IPS-18c (cell line): ENCODE measurements around the gene PTPN13.

Experiments used
- H3K4me3 ChIP-seq: 2 replicates; pipeline ENCODE4 v1.7.0; 2013; ENCODE audit warnings: low read depth, mild to moderate bottlenecking, low read length, moderate library complexity; ENCODE audit not compliant: insufficient read depth
- H3K9me3 ChIP-seq: one replicate; pipeline ENCODE4 v1.6.1; 2013; ENCODE audit warnings: mild to moderate bottlenecking, low read length, moderate library complexity; ENCODE audit not compliant: control insufficient read depth, insufficient read depth

Gene PTPN13

GRCh38 chr4:86586160-86586572 is 7.9 kb upstream of the PTPN13 start:
- Histone ChIP-seq H3K4me3 (no peak overlapping the region), H3K9me3 (no peaks in the 10 kb centered on the region)

- no peak overlapping the region for H3K4me3 ChIP-seq
- H3K9me3 ChIP-seq: no peaks in the 10 kb centered on the region
These were observed 7.3 kb upstream of the PTPN13 start for GRCh38 chr4:86586626-86587380.

GRCh38 chr4:86587381-86588140 is 6.6 kb upstream of the PTPN13 start:
- Histone ChIP-seq H3K4me3 (no peak overlapping the region), H3K9me3 (no peaks in the 10 kb centered on the region)

- Histone ChIP-seq H3K4me3 (no peak overlapping the region; the same call in 1 of the 2 replicates), H3K9me3 (no peaks in the 10 kb centered on the region)
These were observed 1.4 kb upstream of the PTPN13 start for GRCh38 chr4:86592553-86593249.

- peak overlapping the region; percentile 94 for H3K4me3 ChIP-seq
- no peaks in the 10 kb centered on the region for H3K9me3 ChIP-seq
These were observed 677 bp downstream of the PTPN13 start for GRCh38 chr4:86594559-86595425.

- H3K9me3 ChIP-seq: no peaks in the 10 kb centered on the region
- H3K4me3 ChIP-seq: peak overlapping the region; percentile 94
These were observed 1.3 kb downstream of the PTPN13 start for GRCh38 chr4:86595426-86595805.

- Histone ChIP-seq H3K4me3 (no peak overlapping the region), H3K9me3 (no peaks in the 10 kb centered on the region)
These were observed 2.7 kb downstream of the PTPN13 start for GRCh38 chr4:86596807-86597206.

- Histone ChIP-seq H3K4me3 (no peak overlapping the region), H3K9me3 (no peaks in the 10 kb centered on the region)
These were observed 6.0 kb downstream of the PTPN13 start for GRCh38 chr4:86600007-86600653.

- no peak overlapping the region for H3K4me3 ChIP-seq
- no peaks in the 10 kb centered on the region for H3K9me3 ChIP-seq
These were observed 9.3 kb downstream of the PTPN13 start for GRCh38 chr4:86603311-86603885.

GRCh38 chr4:86606809-86607208 is 12.7 kb downstream of the PTPN13 start:
- Histone ChIP-seq H3K4me3 (no peak overlapping the region), H3K9me3 (no peaks in the 10 kb centered on the region)

- H3K4me3 ChIP-seq: no peak overlapping the region
- no peaks in the 10 kb centered on the region for H3K9me3 ChIP-seq
These were observed 14.8 kb downstream of the PTPN13 start for GRCh38 chr4:86608757-86609375.

GRCh38 chr4:86611757-86612156 is 17.6 kb downstream of the PTPN13 start:
- H3K4me3 ChIP-seq: no peak overlapping the region

GRCh38 chr4:86613734-86614133 is 19.6 kb downstream of the PTPN13 start:
- H3K9me3 ChIP-seq: peaks cover 4% of the 10 kb centered on the region
- H3K4me3 ChIP-seq: no peak overlapping the region

More at GRCh38 chr4:86611757-86612156, 17.6 kb downstream of the PTPN13 start:
- H3K9me3 ChIP-seq: peaks cover 4% of the 10 kb centered on the region

- Histone ChIP-seq H3K4me3 (no peak overlapping the region), H3K9me3 (peaks cover 4% of the 10 kb centered on the region)
These were observed 20.8 kb downstream of the PTPN13 start for GRCh38 chr4:86614865-86615264.

GRCh38 chr4:86615501-86615900 is 21.4 kb downstream of the PTPN13 start:
- H3K4me3 ChIP-seq: no peak overlapping the region
- peaks cover 4% of the 10 kb centered on the region for H3K9me3 ChIP-seq

- Histone ChIP-seq H3K4me3 (no peak overlapping the region), H3K9me3 (peaks cover 4% of the 10 kb centered on the region)
These were observed 25.5 kb downstream of the PTPN13 start for GRCh38 chr4:86619656-86620055.
